WTC11 (cell line): ENCODE measurements around the gene VCAN. TPM values are rescaled to one million over a fixed set of nuclear protein-coding genes. Genes with fewer than 3 reads are reported as not detected.

Source experiments
- ATAC-seq: fragments of 200-7000 bp; cut with Tn5 transposase; 2 replicates; pipeline ENCODE4 v1.10.0; 2021; ENCODE audit warnings: mild to moderate bottlenecking, moderate library complexity
- CTCF ChIA-PET: fragments of 300-600 bp; sonication (Branson Sonifier 250); formaldehyde crosslinking; loops from one replicate; lab custom pipeline; 2021; ENCODE audit warnings: antibody characterized with exemption; lab: Charles Lee
- POLR2A ChIA-PET: fragments of 350-600 bp; sonication (Branson Sonifier 250); formaldehyde crosslinking; loops from one replicate; lab custom pipeline; 2021; ENCODE audit warnings: antibody characterized with exemption; lab: Charles Lee
- DNase-seq: peaks from one replicate; pipeline ENCODE4 v3.0.0; 2021; ENCODE audit warnings: low spot score
- H3K27ac Mint-ChIP-seq: 2 replicates; pipeline ENCODE4 v1.8.0; 2021; ENCODE audit warnings: mixed read lengths
- H3K27me3 Mint-ChIP-seq: 2 replicates; pipeline ENCODE4 v1.8.0; 2021; ENCODE audit warnings: low read depth, mild to moderate bottlenecking, moderate library complexity, mixed read lengths
- H3K36me3 Mint-ChIP-seq: 2 replicates; pipeline ENCODE4 v1.8.0; 2021; ENCODE audit warnings: mixed read lengths
- H3K4me1 Mint-ChIP-seq: 2 replicates; pipeline ENCODE4 v1.8.0; 2022; ENCODE audit warnings: mixed read lengths
- H3K4me3 Mint-ChIP-seq: 2 replicates; pipeline ENCODE4 v1.8.0; 2021; ENCODE audit warnings: mild to moderate bottlenecking, moderate library complexity, mixed read lengths
- H3K9me3 Mint-ChIP-seq: 2 replicates; pipeline ENCODE4 v1.8.0; 2021; ENCODE audit warnings: mixed read lengths
- ARID4B ChIP-seq: sonication (generic); formaldehyde crosslinking; IDR thresholded peaks from 2 replicates; pipeline ENCODE4 v1.8.0; 2023; ENCODE audit warnings: missing genetic modification reagents, mild to moderate bottlenecking, borderline replicate concordance
- CDX4 ChIP-seq: fragments of 250-450 bp; sonication (Bioruptor Pico); IDR thresholded peaks from 2 replicates; pipeline ENCODE4 v1.9.0; 2021; ENCODE audit warnings: moderate library complexity, mild to moderate bottlenecking, inconsistent platforms, borderline replicate concordance
- ETV6 ChIP-seq: sonication (generic); formaldehyde crosslinking; IDR thresholded peaks from 2 replicates; pipeline ENCODE4 v1.8.1; 2022; ENCODE audit warnings: mild to moderate bottlenecking, missing genetic modification reagents
- FOXJ3 ChIP-seq: sonication (generic); formaldehyde crosslinking; IDR thresholded peaks from 2 replicates; pipeline ENCODE4 v1.9.0; 2021; ENCODE audit warnings: missing genetic modification reagents, mild to moderate bottlenecking, borderline replicate concordance
- NFATC4 ChIP-seq: fragments of 250-450 bp; sonication (Bioruptor Pico); IDR thresholded peaks from 2 replicates; pipeline ENCODE4 v1.9.0; 2021; ENCODE audit warnings: mild to moderate bottlenecking
- RELA ChIP-seq: sonication (generic); formaldehyde crosslinking; IDR thresholded peaks from 2 replicates; pipeline ENCODE4 v1.8.1; 2022; ENCODE audit warnings: missing genetic modification reagents, mild to moderate bottlenecking, borderline replicate concordance
- SMAD3 ChIP-seq: sonication (generic); formaldehyde crosslinking; IDR thresholded peaks from 2 replicates; pipeline ENCODE4 v1.8.0; 2022; ENCODE audit warnings: missing genetic modification reagents, mild to moderate bottlenecking, borderline replicate concordance
- SOX15 ChIP-seq: fragments of 250-450 bp; sonication (Bioruptor Pico); IDR thresholded peaks from 2 replicates; pipeline ENCODE4 v1.9.0; 2021; ENCODE audit warnings: mild to moderate bottlenecking
- USF1 ChIP-seq: sonication (generic); formaldehyde crosslinking; IDR thresholded peaks from 2 replicates; pipeline ENCODE4 v1.8.0; 2022; ENCODE audit warnings: mild to moderate bottlenecking, missing genetic modification reagents
- ZNF219 ChIP-seq: sonication (generic); formaldehyde crosslinking; IDR thresholded peaks from 2 replicates; pipeline ENCODE4 v1.8.0; 2023; ENCODE audit warnings: missing genetic modification reagents, mild to moderate bottlenecking, borderline replicate concordance
- ZNF317 ChIP-seq: sonication (generic); formaldehyde crosslinking; IDR thresholded peaks from 2 replicates; pipeline ENCODE4 v1.8.1; 2023; ENCODE audit warnings: low read depth, mild to moderate bottlenecking, moderate library complexity, missing genetic modification reagents, borderline replicate concordance
- ZNF416 ChIP-seq: fragments of 250-450 bp; sonication (Bioruptor Pico); IDR thresholded peaks from 2 replicates; pipeline ENCODE4 v1.9.0; 2021; ENCODE audit warnings: mild to moderate bottlenecking, inconsistent platforms
- total RNA-seq: library from RNA; stranded (reverse); gene quantifications from 3 replicates; pipeline ENCODE4 v1.2.3, GENCODE V29; 2021
- TF ChIP-seq, protein P1 (sequence below): sonication (generic); formaldehyde crosslinking; IDR thresholded peaks from 2 replicates; pipeline ENCODE4 v1.8.0; 2023; ENCODE audit warnings: mild to moderate bottlenecking, missing genetic modification reagents

Gene VCAN
- total RNA-seq, 1 experiment from 2014 or later = 276 TPM

DNA sequence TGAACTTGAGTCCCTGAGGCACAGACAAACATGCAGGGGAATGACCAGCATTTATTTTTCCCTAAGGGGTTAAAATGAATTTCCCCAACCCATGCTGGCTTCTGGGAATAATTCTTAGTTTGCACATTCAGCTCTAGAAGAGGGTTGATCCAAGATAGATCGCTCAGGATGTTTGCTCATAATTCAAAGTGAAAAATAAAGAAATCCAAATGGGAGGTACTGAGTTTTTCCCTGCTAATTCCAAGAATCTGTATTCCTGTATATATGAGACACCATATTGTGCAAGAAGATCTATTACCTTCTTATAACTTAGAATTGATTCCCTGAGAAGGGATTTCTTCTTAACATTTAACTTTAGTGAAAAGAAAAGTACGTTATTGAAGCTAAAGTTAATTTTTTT, 96.2 kb downstream of the VCAN start (continued):
- TF ChIP-seq ARID4B (no peak), ZNF219 (CRISPR knock-in tag) (no peak), ZNF317 (CRISPR knock-in tag) (no peak)
- TF ChIP-seq, protein P1, sequence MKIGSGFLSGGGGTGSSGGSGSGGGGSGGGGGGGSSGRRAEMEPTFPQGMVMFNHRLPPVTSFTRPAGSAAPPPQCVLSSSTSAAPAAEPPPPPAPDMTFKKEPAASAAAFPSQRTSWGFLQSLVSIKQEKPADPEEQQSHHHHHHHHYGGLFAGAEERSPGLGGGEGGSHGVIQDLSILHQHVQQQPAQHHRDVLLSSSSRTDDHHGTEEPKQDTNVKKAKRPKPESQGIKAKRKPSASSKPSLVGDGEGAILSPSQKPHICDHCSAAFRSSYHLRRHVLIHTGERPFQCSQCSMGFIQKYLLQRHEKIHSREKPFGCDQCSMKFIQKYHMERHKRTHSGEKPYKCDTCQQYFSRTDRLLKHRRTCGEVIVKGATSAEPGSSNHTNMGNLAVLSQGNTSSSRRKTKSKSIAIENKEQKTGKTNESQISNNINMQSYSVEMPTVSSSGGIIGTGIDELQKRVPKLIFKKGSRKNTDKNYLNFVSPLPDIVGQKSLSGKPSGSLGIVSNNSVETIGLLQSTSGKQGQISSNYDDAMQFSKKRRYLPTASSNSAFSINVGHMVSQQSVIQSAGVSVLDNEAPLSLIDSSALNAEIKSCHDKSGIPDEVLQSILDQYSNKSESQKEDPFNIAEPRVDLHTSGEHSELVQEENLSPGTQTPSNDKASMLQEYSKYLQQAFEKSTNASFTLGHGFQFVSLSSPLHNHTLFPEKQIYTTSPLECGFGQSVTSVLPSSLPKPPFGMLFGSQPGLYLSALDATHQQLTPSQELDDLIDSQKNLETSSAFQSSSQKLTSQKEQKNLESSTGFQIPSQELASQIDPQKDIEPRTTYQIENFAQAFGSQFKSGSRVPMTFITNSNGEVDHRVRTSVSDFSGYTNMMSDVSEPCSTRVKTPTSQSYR = no peak

DNA sequence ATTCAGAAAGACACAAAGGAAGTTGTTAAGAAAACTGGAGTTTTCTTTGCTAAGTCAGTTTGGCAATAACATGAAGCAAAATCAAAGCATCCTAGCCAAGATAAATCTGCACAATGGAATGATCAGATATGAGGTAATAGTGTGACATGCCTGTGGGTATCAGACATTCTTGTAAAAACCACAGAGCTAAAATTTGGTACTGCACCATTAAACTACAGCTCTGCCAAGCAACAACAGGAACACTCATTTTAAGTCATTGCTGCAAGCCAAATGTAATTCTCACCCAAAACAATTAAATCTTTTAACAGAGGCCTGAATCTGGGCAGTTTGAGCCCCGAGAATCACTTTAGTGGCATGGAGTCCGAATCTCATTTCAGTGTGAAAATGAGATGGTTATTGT, 96.6 kb downstream of the VCAN start:
- TF ChIP-seq ETV6 (CRISPR knock-in tag) (no peak), FOXJ3 (CRISPR knock-in tag) (no peak), CDX4 (CRISPR knock-in tag) (no peak), SOX15 (CRISPR knock-in tag) (no peak), NFATC4 (no peak), SMAD3 (no peak), RELA (CRISPR knock-in tag) (no peak), USF1 (CRISPR knock-in tag) (no peak)
- no peak for DNase-seq
- Mint-ChIP-seq H3K27ac (no peak overlapping the region; the same call in 1 of the 2 replicates), H3K9me3 (no peaks in the 10 kb centered on the region), H3K36me3 (peaks cover 49% of the 10 kb centered on the region), H3K4me1 (peaks cover 5% of the 10 kb centered on the region), H3K27me3 (no peaks in the 10 kb centered on the region), H3K4me3 (no peak overlapping the region)
- ATAC-seq = no peak
- ChIA-PET POLR2A (no interaction called here), CTCF (no interaction called here)

GRCh38 chr5:83570916-83571315, 99.4 kb downstream of the VCAN start:
- Mint-ChIP-seq H3K27ac (no peak overlapping the region), H3K36me3 (peaks cover 56% of the 10 kb centered on the region), H3K9me3 (no peaks in the 10 kb centered on the region), H3K4me1 (peaks cover 5% of the 10 kb centered on the region), H3K27me3 (no peaks in the 10 kb centered on the region), H3K4me3 (no peak overlapping the region)
- POLR2A ChIA-PET = no interaction called here
- CTCF ChIA-PET = no interaction called here
- DNase-seq = no peak
- no peak for ATAC-seq
- TF ChIP-seq ZNF416 (CRISPR knock-in tag) (no peak), USF1 (CRISPR knock-in tag) (no peak)
